Measurements from ENCODE around the gene PRR20B. TPM values are rescaled to one million over a fixed set of nuclear protein-coding genes. Genes with fewer than 3 reads are reported as not detected.
"Not testable (repeated sequence)": the region's sequence is repeated elsewhere in the genome, so short reads cannot be mapped to it uniquely, and the experiment has no call there.

The PRR20B gene
- total RNA-seq, 1 donor from 2014 or later, result not detected

DNA sequence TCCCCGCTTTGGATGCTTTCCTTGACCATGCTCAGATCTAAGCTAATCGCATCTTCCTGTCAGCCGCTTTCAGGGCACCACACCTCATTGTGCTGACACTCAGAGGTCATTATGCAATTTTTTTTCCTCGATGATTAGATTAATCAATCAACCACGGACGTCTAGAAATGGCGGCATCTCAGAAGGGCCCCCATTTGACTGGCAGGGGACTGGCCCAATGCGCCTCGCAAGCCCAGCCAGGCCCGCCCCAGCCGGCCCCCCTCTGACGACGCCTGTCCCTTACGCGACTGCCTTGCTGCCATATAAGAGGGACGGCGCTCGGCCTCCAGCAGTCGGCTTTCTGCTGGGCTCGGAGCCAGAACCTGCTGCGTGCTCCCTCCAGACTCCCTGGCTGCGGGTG is 6.5 kb downstream of the PRR20B start, which contains the start of gene PRR20C:
Gene PRR20C, plus strand, starts transcription at position 301 of the 400 bp plus-strand sequence. CDS start 387 bp downstream, outside the sequence.
- H3K4me1 ChIP-seq (ENCODE audit: control insufficient read depth in 3 of 3, insufficient read depth in 3 of 3, low read length in 3 of 3); H3K27ac ChIP-seq (ENCODE audit: low read depth, low read length); H3K4me3 ChIP-seq (ENCODE audit: low read length in 3 of 3); H3K27me3 ChIP-seq (ENCODE audit: control insufficient read depth in 3 of 3, insufficient read depth in 3 of 3, low read length in 3 of 3); H3K9me3 ChIP-seq (ENCODE audit: control insufficient read depth in 3 of 3, low read length in 3 of 3); H3K36me3 ChIP-seq (ENCODE audit: control insufficient read depth in 3 of 3, insufficient read depth in 3 of 3, low read length in 3 of 3); H3K9ac ChIP-seq (ENCODE audit: low read depth in 1 of 3, low read length in 3 of 3): not testable (repeated sequence)

DNA sequence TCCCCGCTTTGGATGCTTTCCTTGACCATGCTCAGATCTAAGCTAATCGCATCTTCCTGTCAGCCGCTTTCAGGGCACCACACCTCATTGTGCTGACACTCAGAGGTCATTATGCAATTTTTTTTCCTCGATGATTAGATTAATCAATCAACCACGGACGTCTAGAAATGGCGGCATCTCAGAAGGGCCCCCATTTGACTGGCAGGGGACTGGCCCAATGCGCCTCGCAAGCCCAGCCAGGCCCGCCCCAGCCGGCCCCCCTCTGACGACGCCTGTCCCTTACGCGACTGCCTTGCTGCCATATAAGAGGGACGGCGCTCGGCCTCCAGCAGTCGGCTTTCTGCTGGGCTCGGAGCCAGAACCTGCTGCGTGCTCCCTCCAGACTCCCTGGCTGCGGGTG is 13.0 kb downstream of the PRR20B start, which contains the start of gene PRR20D:
Gene PRR20D, plus strand, starts transcription at position 301 of the 400 bp plus-strand sequence. CDS start 387 bp downstream, outside the sequence.
- H3K9ac ChIP-seq (ENCODE audit: low read depth in 1 of 3, low read length in 3 of 3); H3K27me3 ChIP-seq (ENCODE audit: control insufficient read depth in 3 of 3, insufficient read depth in 3 of 3, low read length in 3 of 3); H3K27ac ChIP-seq (ENCODE audit: low read depth, low read length); H3K4me3 ChIP-seq (ENCODE audit: low read length in 3 of 3); H3K36me3 ChIP-seq (ENCODE audit: control insufficient read depth in 3 of 3, insufficient read depth in 3 of 3, low read length in 3 of 3); H3K4me1 ChIP-seq (ENCODE audit: control insufficient read depth in 3 of 3, insufficient read depth in 3 of 3, low read length in 3 of 3); H3K9me3 ChIP-seq (ENCODE audit: control insufficient read depth in 3 of 3, low read length in 3 of 3): not testable (repeated sequence)

DNA sequence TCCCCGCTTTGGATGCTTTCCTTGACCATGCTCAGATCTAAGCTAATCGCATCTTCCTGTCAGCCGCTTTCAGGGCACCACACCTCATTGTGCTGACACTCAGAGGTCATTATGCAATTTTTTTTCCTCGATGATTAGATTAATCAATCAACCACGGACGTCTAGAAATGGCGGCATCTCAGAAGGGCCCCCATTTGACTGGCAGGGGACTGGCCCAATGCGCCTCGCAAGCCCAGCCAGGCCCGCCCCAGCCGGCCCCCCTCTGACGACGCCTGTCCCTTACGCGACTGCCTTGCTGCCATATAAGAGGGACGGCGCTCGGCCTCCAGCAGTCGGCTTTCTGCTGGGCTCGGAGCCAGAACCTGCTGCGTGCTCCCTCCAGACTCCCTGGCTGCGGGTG is 19.6 kb downstream of the PRR20B start, which contains the start of gene PRR20E:
Gene PRR20E, plus strand, starts transcription at position 301 of the 400 bp plus-strand sequence. CDS start 387 bp downstream, outside the sequence.
- not testable (repeated sequence) for H3K4me3 ChIP-seq (ENCODE audit: low read length in 3 of 3); H3K9ac ChIP-seq (ENCODE audit: low read depth in 1 of 3, low read length in 3 of 3); H3K36me3 ChIP-seq (ENCODE audit: control insufficient read depth in 3 of 3, insufficient read depth in 3 of 3, low read length in 3 of 3); H3K27ac ChIP-seq (ENCODE audit: low read depth, low read length); H3K27me3 ChIP-seq (ENCODE audit: control insufficient read depth in 3 of 3, insufficient read depth in 3 of 3, low read length in 3 of 3); H3K4me1 ChIP-seq (ENCODE audit: control insufficient read depth in 3 of 3, insufficient read depth in 3 of 3, low read length in 3 of 3); H3K9me3 ChIP-seq (ENCODE audit: control insufficient read depth in 3 of 3, low read length in 3 of 3)

DNA sequence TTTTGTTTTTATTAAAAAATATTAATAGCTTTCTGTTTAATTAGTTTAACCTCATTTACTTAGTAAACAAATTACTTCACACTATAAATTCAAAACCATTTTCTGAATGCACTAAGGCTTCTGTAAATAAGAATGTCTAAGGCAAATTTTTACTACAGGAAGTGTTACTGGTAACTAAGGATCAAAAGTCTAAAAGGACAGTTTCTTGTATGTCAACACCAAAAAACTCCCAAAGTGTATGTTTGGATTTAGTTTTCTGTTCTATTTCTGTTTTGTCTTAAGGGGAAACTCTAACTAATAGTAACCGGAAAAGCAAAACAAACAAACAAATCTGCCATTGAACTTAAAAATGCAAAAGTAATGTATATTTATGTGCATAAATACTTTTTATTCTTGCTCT is 44.4 kb downstream of the PRR20B start:
- Histone ChIP-seq H3K27me3 (ENCODE audit: control insufficient read depth in 3 of 3, insufficient read depth in 3 of 3, low read length in 3 of 3) (no peaks in the 10 kb centered on the region), H3K36me3 (ENCODE audit: control insufficient read depth in 3 of 3, insufficient read depth in 3 of 3, low read length in 3 of 3) (no peaks in the 10 kb centered on the region), H3K4me1 (ENCODE audit: control insufficient read depth in 3 of 3, insufficient read depth in 3 of 3, low read length in 3 of 3) (no peaks in the 10 kb centered on the region), H3K27ac (ENCODE audit: low read depth, low read length) (no peak overlapping the region), H3K9me3 (ENCODE audit: control insufficient read depth in 3 of 3, low read length in 3 of 3) (no peaks in the 10 kb centered on the region), H3K9ac (ENCODE audit: low read depth in 1 of 3, low read length in 3 of 3) (no peak overlapping the region), H3K4me3 (ENCODE audit: low read length in 3 of 3) (no peak overlapping the region)

Small RNA genes within 50 kb of the gene (small RNA-seq; reads per million reads assigned to genes)
- gene PRR20FP, result not detected

Other genes starting within 250 kb of the PRR20B start
- not detected for gene PRR20A, start 6.6 kb upstream of the PRR20B start, total RNA-seq
- not detected for gene PRR20C, start 6.6 kb downstream of the PRR20B start, total RNA-seq
- gene PRR20D, start 13.1 kb downstream of the PRR20B start, total RNA-seq, result not detected
- gene PRR20E, start 19.7 kb downstream of the PRR20B start, total RNA-seq, result not detected